HG02943 (cell line): ENCODE data around the gene HCN2.
"Not testable (repeated sequence)": the region's sequence is repeated elsewhere in the genome, so short reads cannot be mapped to it uniquely, and the experiment has no call there.

Experiments used
- ATAC-seq: cut with Tn5 transposase; IDR thresholded peaks from one replicate; pipeline ENCODE4 v1.9.1; 2021; ENCODE audit warnings: mild to moderate bottlenecking, low read depth, moderate library complexity; ENCODE audit not compliant: unreplicated experiment

HCN2 gene

DNA sequence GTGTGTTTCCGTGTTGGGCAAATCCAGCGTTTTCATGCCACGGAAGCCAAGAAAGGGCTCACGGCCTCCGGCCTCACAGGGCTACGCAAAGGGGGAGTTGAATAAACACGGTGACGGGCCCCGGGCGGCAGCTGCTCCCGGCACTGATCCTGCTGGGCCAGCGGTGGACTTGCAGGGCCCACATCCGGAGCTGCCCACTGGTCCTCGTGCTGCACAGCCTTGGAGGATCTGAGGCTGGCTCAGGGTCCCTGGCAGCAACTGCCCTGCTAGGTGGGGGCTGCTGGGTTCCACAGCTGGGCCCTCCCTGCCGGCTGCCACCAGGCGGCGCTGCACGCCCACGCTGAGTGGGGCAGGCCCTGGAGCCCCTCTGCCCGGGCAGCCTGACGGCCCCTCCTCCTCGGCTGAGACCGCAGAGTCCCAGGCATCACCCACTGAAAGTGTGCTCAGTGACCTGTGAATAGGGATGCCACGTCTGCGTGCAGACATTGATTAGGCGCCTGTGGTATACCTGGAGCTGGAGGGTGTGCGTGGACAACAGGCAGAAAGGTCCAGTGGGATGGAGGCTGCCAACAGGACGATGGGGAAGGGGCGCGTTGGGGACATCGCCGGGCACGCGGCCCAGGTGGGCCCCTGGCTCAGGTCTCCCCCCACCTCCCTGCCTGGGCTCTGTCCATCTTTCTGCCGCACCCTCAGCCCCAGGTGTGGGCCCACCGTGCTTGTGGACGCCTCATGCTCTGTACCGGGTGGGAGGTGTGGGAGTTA, 5.3 kb upstream of the HCN2 start:
- ATAC-seq: no peak

DNA sequence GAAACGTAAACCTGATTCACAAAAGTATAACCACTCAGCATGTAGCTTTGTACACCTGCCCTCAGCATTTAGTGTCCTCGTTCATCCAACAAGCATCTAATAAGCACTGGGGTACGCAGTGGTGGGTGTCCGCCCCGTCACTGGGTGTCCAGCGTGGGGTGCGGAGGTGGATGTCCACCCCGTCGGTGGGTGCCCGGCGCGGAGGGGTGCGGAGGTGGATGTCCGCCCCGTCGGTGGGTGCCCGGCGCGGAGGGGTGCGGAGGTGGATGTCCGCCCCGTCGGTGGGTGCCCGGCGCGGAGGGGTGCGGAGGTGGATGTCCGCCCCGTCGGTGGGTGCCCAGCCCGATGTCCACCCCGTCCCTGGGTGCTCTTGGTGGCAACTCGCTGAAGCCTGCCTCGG, 4.5 kb upstream of the HCN2 start:
- not testable (repeated sequence) for ATAC-seq

DNA sequence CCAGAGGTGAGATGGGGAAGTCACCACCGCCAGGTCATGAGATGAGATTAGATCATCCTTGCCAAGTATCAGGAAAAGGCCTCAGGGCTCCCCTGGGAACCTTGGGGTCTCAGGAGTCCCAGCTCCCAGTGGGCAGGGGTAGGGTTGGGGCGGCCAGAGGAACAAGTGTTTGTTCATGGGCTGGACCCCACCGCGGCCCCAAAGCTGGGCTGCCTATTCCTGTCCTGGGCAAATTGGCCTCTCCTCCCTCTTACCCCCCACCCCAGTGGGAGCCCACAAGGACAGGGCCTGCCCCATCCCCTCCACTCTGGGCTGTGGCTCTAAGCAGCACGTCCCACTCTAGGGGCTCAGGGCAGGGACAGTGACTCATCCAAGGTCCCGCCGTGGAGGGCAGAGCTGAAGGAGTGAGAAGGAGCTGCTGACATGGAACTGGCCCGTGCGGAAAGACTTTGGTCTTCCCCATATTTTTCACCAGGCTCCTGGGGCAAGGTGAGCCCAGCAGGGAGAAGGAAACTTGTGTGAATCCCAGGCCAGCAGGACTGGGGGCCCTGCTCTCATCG, 4.0 kb upstream of the HCN2 start:
- no peak for ATAC-seq

DNA sequence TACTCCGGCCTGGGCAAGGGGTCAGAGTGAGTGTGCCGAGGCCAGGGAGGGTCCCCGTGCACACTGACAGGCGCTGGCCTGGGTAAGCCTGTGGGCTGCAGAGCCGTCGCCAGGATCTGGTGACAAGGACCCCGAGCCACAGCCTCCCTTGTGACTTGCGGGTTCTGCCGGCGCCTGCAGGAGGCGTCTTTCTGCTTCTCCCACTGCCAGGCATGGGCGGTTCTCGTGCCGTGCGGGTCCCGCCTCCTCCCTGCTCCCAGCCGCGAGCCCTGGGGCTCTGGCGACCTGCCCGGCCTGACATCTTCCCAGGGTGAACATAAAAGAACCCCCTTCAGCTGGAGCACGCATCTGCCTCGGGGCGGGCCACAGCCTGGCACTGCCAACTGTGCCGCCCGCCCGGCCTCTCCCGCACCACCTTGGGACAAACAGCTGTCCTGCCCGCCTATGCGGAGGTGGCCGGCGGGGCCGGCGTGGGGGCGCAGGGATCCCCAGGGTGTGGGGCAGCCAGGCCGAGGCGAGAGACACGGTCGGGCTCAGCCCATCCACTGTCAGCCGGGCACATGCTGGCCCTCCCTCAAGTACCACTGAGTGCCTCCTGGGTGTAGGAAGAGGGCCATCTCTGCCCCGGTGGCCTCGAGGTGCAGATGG, 1.5 kb upstream of the HCN2 start:
- no peak for ATAC-seq

DNA sequence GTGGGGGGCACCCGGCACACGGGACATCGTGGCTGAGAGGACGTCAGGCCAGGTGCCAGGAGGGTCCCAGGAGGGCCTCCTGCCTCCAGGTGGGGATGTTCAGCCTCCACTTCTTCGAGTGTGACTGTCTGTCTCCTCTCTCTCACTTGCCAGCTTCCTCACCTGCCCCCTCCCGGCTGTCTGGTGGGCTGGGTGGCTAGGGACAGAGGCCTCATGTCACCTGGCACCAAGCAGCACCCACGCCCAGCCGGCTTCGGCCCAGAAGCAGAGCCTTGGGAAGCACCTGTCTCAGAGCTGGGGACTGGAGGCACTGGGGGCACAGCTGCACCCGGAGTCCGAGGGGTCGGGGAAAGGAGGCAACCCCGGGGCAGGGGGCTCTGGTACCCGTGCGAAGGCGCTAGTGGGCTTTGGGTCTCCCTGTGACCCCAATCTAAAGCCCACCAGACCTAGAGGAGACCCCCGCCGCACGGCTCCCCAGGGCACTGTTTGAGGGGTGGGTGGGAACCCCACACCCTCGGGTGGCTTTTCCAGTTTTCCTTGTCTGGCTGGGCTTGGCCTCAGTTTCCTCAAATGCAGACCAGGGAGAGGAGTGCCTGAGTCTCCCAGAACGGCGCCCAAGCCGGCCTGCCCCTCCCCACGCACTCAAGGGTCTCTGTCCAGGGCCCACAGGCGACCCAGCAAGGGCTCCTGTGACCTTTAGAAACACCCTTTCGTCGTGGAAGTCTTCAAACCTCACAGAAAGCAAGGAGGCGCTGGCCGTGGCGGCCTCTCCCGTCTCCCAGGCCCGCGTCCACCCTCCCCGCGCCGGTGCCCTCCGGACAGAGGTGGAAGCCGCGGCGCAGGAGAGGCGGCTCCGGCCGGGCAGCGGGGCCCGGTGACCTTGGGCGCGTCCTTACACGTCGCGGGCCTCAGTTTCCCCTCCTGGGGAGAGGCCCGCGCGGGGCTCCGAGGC, 664 bp upstream of the HCN2 start:
- no peak for ATAC-seq

DNA sequence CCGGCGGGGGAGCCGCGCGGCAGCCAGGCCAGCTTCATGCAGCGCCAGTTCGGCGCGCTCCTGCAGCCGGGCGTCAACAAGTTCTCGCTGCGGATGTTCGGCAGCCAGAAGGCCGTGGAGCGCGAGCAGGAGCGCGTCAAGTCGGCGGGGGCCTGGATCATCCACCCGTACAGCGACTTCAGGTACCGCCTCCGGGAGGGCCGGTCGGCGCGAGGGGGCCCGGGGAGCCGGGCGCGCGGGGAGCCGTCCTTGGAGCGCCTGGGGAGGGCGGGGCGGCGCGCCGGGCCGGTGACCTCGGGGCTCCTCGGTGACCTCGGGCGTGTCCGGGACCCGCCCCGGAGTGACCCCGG, 690 bp downstream of the HCN2 start:
- no peak for ATAC-seq

DNA sequence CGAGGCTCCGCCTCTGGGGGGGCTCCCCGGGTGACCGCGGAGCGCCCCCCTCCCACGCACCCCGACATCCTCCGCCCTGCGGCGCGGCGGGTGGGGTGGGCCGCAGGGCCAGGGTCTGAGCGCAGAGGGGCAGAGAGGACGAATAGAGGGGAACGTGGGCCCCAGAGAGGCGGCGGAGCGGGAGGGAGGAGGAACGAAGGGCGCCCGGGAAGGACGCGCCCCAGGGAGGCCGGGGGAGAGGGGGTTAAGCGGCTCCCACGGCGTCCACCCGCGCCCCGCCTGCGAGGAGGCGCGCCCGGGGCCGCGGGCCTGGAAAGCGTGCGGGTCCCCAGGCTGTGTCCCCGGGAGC, 1.0 kb downstream of the HCN2 start:
- ATAC-seq: no peak

DNA sequence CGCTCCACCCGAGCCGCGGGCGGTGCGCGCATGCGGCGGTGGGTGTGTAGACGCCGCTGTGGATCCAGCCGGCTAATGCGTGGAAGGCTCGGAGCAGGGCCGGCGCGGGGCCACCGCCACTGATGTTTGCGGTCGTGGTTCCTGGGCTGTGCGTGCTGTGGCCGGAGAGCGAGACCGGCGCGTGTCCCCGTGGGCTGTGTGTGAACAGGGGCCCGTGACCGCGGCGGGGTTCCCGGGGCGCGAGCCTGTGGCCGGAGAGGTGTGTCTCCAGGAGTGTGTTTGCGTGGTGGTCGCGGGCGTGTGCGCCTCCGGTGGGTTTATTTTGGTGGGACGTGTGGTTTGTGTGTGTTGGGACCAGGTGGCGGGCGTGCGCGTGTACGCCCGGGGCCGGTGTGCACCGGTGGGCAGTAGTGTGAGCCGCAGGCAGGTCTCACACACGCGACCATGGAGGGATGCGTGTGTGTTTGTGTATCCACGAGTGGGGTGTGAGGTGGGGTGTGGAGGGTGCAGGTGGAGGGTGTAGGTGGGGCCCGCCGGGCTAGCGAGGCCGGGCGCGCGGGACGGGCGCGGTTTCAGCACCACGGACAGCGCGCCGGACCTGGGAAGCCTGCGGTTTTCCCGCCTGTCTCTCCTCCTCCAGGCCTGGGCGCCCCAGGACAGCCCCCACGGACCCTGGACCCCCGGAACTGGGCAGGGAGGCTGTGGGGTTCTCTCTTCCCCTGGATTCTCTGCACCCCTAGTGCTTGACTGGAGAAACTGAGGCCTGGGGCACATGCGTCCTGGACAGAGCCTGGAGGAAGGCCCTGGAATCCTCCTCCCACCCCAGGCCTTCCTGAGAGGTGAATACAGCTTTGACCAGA, 1.6 kb downstream of the HCN2 start:
- ATAC-seq: no peak

DNA sequence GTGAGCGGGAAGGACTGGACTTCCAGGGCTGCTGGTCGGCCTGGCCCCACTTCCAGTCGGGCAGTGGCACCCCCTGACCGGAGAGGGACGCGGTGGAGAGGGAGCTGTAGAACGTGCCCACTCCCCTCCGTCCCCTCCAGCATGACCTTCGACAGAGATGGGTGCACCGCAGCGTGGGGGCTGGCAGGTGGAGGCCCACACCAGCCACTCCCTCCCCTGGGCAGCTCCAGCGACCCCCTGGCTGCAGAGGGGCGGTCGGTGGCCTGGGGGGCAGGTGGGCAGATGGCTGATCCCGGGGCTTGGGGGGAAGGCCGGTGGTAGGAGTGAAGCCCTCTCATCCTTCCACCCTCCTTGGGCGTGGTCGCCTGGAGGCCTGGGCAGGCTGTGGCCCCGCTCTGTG, 2.4 kb downstream of the HCN2 start:
- no peak for ATAC-seq

DNA sequence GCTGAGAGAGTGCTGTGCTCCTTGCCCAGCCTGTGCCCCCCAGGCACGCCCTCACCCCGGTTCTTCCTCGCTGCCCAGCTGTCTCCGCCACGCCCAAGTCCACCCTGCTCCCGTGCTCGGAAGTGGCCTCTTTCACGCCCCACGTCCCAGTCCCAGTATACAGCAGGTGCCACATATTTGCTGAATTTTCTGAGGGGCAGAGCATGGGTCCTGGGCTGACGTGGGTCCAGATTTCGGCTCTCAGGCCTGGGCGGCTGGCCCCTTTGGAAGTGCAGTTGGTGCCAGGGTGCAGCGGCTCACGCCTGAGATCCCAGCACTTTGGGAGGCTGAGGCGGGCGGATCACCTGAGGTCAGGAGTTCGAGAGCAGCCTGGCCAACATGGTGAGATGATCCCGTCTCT, 3.4 kb downstream of the HCN2 start:
- no peak for ATAC-seq

DNA sequence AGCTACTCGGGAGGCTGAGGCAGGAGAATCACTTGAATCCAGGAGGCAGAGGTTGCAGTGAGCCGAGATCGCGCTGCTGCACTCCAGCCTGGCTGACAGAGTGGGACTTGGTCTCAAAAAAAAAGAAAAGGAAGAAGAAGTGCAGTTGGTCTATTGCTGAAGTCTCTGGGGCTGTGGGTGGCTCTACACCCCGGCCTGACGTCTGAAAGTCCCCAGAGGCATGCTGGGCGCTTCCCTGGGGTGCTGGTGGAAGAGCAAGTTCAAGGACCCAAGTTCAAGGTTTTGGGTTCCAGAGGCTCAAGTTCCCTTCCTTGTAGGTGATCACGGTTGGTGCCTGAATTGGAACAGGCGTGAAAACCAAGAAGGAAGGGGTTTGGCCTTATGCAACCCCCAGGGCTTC, 3.8 kb downstream of the HCN2 start:
- no peak for ATAC-seq

DNA sequence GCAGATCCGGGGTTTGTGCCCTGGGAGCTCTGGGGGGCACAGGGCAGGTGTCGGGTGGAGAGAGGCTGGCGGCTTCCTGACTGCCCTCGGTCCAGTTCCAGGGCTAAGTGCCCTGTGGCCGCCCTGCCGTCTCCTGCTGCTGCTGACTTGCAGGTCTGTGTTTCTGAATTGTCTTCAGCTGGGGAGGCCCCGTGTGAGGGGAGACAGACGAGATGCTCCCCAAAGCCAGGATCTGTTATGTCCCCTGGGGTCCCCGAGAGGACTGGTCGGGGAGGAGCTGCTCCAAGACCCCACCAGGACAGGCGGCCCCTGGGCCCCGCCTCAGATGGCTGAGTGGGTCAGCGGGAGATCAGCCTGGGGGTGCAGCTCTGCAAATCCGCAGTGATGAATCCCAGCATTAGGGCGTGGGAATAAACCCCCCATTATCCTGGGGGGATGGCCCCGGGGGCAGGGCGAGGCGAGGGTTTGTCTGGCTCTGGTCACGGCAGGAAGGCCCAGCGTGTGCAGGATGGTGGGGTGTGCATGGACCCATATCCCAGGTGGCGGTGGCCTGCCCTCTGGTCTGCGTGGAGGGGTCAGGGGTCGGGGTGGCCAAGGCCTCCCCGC, 4.7 kb downstream of the HCN2 start:
- no peak for ATAC-seq

DNA sequence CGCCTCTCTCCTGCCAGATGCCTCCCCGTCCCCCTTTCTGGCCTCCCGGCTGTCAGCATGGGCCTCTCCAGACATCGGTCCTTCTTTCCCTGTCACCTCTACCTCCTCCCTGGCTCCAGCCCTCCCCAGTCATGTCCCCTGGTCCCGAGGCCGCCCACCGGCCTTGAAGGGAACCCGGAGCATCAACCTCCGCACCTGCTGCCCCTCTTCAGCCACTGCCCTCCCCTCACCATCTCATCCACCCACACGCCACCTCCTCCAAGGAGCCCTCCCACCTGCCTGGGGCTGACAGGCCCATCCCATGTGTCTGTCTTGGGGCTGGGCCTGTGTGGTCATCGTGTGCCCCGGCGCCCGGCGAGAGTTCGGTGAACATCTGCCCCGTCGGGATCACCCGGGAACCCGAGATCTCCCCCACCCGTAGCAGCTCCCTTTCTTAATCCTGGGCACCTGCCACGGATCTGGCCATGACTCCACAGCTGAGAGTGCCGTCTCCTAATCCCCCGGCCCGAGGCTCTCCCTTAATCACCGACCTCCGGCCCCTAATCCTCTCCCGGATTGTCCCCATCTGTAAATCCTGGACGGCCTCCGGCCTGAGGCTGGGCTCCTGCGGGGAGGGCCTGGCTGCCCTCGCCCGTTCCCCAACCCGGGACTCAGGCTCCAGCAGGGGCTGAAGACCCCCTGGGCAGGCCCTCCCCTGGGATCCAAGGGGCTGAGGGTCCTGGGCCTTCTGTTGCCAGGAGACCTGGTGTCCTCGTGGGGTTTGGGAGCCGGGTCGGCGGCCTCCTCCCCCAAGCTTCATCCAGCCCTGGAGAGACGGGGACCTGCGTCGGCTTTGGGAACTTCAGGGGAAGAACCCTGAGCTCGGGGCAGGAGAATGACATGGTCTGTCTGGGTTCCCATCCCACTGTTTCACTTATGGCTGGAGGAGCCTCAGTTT, 5.9 kb downstream of the HCN2 start:
- ATAC-seq: no peak

DNA sequence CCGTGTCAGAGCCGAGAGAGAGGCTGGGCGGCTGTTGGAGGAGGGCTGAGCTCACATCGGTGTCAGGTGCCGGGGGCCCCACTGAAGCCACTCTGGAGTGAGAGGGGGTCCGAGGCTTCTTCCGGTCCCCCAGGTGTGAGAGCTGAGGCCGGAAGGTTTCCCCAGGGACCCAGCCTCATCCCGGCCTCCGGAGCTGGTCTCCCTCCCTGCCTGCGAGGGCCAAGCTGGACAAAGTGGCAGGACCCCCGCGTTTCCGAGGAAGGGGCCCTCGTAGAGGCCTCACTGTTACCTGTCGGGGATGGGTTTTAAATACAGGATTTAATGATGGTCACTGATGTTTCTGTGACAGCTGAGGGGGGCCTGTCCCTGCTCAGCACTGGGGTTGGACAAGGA, 6.6 kb downstream of the HCN2 start:
- ATAC-seq: no peak

DNA sequence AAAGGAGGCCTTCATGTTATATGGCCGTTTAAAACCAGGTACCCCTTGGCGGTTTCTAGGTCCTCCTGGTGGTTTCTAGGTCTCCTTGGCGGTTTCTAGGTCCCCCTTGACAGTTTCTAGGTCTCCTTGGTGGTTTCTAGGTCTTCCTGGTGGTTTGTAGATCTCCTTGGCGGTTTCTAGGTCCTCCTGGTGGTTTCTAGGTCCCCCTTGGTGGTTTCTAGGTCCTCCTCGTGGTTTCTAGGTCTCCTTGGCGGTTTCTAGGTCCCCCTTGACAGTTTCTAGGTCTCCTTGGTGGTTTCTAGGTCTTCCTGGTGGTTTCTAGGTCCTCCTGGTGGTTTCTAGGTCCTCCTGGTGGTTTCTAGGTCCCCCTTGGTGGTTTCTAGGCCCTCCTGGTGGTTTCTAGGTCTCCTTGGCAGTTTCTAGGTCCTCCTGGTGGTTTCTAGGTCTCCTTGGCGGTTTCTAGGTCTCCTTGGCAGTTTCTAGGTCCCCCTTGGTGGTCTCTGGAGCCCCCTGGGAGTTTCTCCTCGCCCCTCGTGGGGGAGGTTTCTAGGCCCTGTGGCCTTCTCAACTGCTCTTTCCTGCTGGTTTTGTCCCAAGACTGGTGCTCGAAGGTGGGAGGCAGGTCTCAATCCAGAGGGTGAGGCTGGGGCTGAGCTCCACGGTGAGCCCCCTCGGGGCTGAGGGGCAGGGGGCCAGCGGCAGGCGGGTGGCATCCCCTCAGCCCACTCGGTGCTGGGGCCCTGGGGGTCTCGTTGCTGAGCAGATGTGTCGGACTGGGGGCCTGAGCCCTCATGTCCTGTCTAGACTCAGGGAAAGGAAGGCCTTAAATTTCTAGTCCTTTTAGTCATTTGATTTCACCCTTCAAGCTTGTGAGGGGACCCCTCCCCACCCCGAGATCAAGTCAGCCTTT, 8.0 kb downstream of the HCN2 start:
- no peak for ATAC-seq

DNA sequence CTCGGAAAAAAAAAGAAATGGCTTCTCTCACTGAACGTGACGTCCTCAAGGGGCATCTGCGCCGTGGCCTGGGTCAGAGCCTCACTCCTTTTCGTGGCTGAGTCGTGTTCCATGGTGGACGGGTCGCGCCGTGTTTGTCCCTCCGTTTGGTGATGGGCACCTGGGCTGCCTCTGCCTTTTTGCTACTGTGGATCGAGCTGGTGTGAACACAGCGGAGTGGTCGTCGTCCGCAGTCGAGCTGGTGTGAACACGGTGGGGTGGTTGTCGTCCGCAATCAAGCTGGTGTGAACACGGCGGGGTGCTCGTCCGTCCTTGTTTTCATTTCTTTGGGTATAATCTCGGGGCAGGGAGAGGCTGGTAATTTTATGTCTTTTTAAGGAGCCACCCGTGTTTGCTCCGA, 11.6 kb downstream of the HCN2 start:
- ATAC-seq: no peak

DNA sequence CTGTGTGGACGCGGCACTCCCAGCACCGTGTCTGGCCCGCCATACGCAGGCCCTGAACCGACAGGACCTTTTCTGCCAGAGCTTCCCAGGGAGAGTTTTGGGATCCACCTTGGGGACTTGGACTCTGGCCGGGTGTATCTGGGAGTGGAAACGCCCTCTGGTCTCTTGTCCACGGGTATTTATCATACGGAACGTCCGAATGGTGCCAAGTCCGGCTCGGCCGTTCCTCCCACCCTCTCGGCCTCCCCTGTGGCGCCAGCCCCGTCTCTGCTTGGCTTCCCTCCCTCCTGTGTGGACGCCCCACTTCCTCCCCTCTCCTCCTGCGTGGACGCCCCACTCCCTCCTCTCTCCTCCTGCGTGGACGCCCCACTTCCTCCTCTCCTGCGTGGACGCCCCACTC, 12.1 kb downstream of the HCN2 start:
- ATAC-seq: no peak
